Adrenal gland (tissue), 19 donors: ENCODE data around the gene M1AP. TPM values are rescaled to one million over a fixed set of nuclear protein-coding genes. Genes with fewer than 3 reads are reported as not detected.

Experiments used
- DNase-seq, 7 donors: peaks; one replicate each; pipeline ENCODE4 v3.0.0-alpha.2; 2019 to 2020
- H3K27ac ChIP-seq, 5 donors: fragments of 200-600 bp; sonication (generic) in 4 of 5; 1 replicate in 3 of 5; 2 replicates in 2 of 5; pipeline versions ENCODE4 v1.5.1 to v1.8.0; 2016 to 2020; ENCODE audit warnings: mild to moderate bottlenecking in 1 of 5
- H3K27me3 ChIP-seq: fragments of 200-600 bp; 2 replicates; pipeline ENCODE4 v1.8.0; 2021
- H3K36me3 ChIP-seq, 2 donors: fragments of 200-600 bp; replicated peaks in 1 of 2; 1 replicate in 1 of 2; 2 replicates in 1 of 2; pipeline versions ENCODE4 v1.5.1 to v1.8.0; 2018 to 2022
- H3K4me1 ChIP-seq, 2 donors: fragments of 200-600 bp; replicated peaks in 1 of 2; 1 replicate in 1 of 2; 2 replicates in 1 of 2; pipeline versions ENCODE4 v1.5.1 to v1.8.0; 2018 to 2021
- H3K4me3 ChIP-seq, 4 donors: fragments of 200-600 bp; sonication (generic) in 3 of 4; one replicate each; pipeline ENCODE4 v1.5.1; 2016 to 2018
- H3K9me3 ChIP-seq, 3 donors: fragments of 200-600 bp; sonication (generic) in 1 of 3; replicated peaks in 1 of 3; 1 replicate in 2 of 3; 2 replicates in 1 of 3; pipeline versions ENCODE4 v1.5.1 to v1.8.0; 2016 to 2021
- POLR2A ChIP-seq, 2 donors: fragments of 450-650 bp; IDR thresholded peaks; one replicate each; pipeline ENCODE4 v1.6.1; 2017; ENCODE audit warnings: antibody characterized with exemption in 2 of 2, mild to moderate bottlenecking in 2 of 2, moderate library complexity in 1 of 2
- WGBS, 4 donors: extraction: QIAGEN DNeasy Blood & Tissue Kit in 2 of 4; methylation state at CpG; one replicate each; pipeline versions ENCODE4 v1.1.5 to v1.1.7; 2013 to 2017; 5-methylcytosine and 5-hydroxymethylcytosine counted together
- intact Hi-C, 2 donors: fragments of 100-400 bp; cut with DNase I; formaldehyde crosslinking; loops; one replicate each; pipeline versions ENCODE4 v1.14.1 to v1.15.0; 2022 to 2023
- long read RNA-seq, 10 donors: library from polyadenylated mRNA in 3 of 10; unstranded in 2 of 10; stranded (forward) in 1 of 10; transcript quantifications; one replicate each; pipeline ENCODE4 v2.0.0 and lab custom pipeline, GENCODE V29; 2021 to 2026
- polyA plus RNA-seq, 3 donors: library from polyadenylated mRNA; stranded (reverse); fragments of 200-250 nt in 2 of 3; fragments of 350-450 nt in 1 of 3; fragmentation: Illumina TruSeq in 1 of 3; extraction: RNeasy Lipid Tissue Mini Kit (QIAGEN cat#74804) in 1 of 3; gene quantifications; one replicate each; pipeline ENCODE4 v1.2.3, GENCODE V29; 2013 to 2014
- total RNA-seq, 9 donors: library from RNA; depleted of rRNA in 4 of 9; stranded (reverse); fragments of >200 nt in 4 of 9; fragments of 120-200 nt in 1 of 9; fragmentation: NEBNext Ultra II Directional in 1 of 9; extraction: Animal tissue kit (Norgen Biotek cat#: 25700) in 1 of 9; gene quantifications; one replicate each; pipeline versions ENCODE4 v1.1.0 to v1.2.4, GENCODE V29; 2013 to 2023
- TF ChIP-seq, protein P1 (sequence below), 6 experiments: fragments of 450-650 bp in 4 of 6; fragments of 200-600 bp in 2 of 6; sonication (generic) in 1 of 6; IDR thresholded peaks; 1 replicate in 5 of 6; 2 replicates in 1 of 6; pipeline versions ENCODE4 v1.5.1 to v1.8.0; 2016 to 2021; ENCODE audit warnings: antibody characterized with exemption in 6 of 6, mild to moderate bottlenecking in 2 of 6, moderate library complexity in 1 of 6
- donor health status: healthy with polysubstance abuse.
- donor health status: Bipolar disorder and iron deficiency.
- donor health status: DM: yes; HTN: yes; CAD: no.
- donor health status: DM: no; HTN: no; CAD: no.
- donor health status: DM: no; HTN: no; CAD: no.
- donor health status: DM: yes; HTN: yes; CAD: no.

M1AP gene
- 1 to 10 TPM in 2 of 9 donors, under 1 TPM in 6, not detected in 1; 0.47 to 2.2 (median 0.88) TPM for total RNA-seq
- 1 to 10 TPM in 1 of 3 donors, under 1 TPM in 2; 0.55 to 1.3 (median 0.84) TPM for polyA plus RNA-seq
- long read RNA-seq, donor 1: 0 reads
- long read RNA-seq, donor 2: 0 reads
- long read RNA-seq, donor 3: 0 reads
- long read RNA-seq, donor 4: 0 reads
- long read RNA-seq, donor 5, partial matches to known transcripts: 0 of 1 reads
- long read RNA-seq, donor 5, other reads (novel, unspliced or antisense): 1 of 1 reads
- long read RNA-seq, donor 6: 0 reads
- long read RNA-seq, donor 7: 0 reads
- long read RNA-seq, donor 8: 0 reads
- long read RNA-seq, donor 9: 0 reads
- long read RNA-seq, donor 10: 0 reads

- Histone ChIP-seq H3K36me3 (no peaks in the 10 kb centered on the region), H3K4me1 (no peaks in the 10 kb centered on the region), H3K9me3 (no peaks in the 10 kb centered on the region), H3K27ac (no peak within 1 kb of the TSS), H3K27me3 (peaks cover 13% of the 10 kb centered on the region), H3K4me3 (peak within 1 kb of the TSS in 1 of 4 donors; percentile 37)
- TF ChIP-seq POLR2A (IDR thresholded peaks at IDR 0.05): no peak
- TF ChIP-seq, protein P1, sequence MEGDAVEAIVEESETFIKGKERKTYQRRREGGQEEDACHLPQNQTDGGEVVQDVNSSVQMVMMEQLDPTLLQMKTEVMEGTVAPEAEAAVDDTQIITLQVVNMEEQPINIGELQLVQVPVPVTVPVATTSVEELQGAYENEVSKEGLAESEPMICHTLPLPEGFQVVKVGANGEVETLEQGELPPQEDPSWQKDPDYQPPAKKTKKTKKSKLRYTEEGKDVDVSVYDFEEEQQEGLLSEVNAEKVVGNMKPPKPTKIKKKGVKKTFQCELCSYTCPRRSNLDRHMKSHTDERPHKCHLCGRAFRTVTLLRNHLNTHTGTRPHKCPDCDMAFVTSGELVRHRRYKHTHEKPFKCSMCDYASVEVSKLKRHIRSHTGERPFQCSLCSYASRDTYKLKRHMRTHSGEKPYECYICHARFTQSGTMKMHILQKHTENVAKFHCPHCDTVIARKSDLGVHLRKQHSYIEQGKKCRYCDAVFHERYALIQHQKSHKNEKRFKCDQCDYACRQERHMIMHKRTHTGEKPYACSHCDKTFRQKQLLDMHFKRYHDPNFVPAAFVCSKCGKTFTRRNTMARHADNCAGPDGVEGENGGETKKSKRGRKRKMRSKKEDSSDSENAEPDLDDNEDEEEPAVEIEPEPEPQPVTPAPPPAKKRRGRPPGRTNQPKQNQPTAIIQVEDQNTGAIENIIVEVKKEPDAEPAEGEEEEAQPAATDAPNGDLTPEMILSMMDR (IDR thresholded peaks at IDR 0.05): no peak
- DNase-seq: no peak
- 8 to 51% (median 12%) methylated on average over 3 to 45 of the region's 45 CpGs for WGBS, 4 donors
- intact Hi-C loops: no loop called here
These were observed at the start of gene M1AP for GRCh38 chr2:74648009-74648443. TSS of gene M1AP (minus strand) at chr2:74648330. CDS start at chr2:74640275, 8,055 bp downstream.

GRCh38 chr2:74696829-74697228 lies 48.7 kb upstream of the M1AP start:
- no peak overlapping the region for H3K4me3 ChIP-seq
- intact Hi-C loops: loop anchor here in 1 of 2 donors (5.0 kb wide), 1 partner anchor 175 kb away; no protein-coding TSS in a partner anchor
- H3K27me3 ChIP-seq: no peaks in the 10 kb centered on the region
- no peaks in the 10 kb centered on the region for H3K4me1 ChIP-seq
- 75 to 86% (median 76%) methylated on average over 2 of the region's 2 CpGs for WGBS, 4 donors
- TF ChIP-seq, protein P1 (IDR thresholded peaks at IDR 0.05): no peak
- TF ChIP-seq POLR2A (IDR thresholded peaks at IDR 0.05): no peak
- no peak overlapping the region for H3K27ac ChIP-seq
- H3K9me3 ChIP-seq: no peaks in the 10 kb centered on the region
- no peak for DNase-seq
- no peaks in the 10 kb centered on the region for H3K36me3 ChIP-seq

GRCh38 chr2:74695663-74696062 lies 47.5 kb upstream of the M1AP start:
- WGBS, 4 donors: 65 to 76% (median 70%) methylated on average over 4 of the region's 4 CpGs
- intact Hi-C loops: loop anchor here in 1 of 2 donors (5.0 kb wide), 1 partner anchor 177 kb away; no protein-coding TSS in a partner anchor
- no peaks in the 10 kb centered on the region for H3K36me3 ChIP-seq

DNA sequence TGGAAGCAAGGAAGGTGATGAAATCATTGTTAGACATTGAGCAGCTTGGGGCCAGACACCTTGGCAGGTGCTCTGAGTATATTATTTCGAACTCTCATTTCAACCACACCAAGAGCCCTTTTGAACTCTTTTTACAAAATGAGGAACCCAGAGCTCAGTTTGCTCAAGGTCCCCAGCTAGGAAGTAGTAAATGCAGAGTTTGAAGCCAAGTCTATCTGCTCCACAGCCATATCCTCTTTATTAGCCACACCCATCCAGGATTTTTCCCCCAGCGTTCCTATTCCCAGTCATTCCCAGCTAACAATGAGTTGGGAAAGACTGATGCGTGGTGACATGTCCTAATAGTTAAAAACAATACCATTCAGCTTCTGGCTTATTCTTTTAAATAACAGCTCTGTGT lies 46.2 kb upstream of the M1AP start:
- intact Hi-C loops: no loop called here
- Histone ChIP-seq H3K27me3 (no peaks in the 10 kb centered on the region), H3K4me1 (no peaks in the 10 kb centered on the region), H3K4me3 (no peak overlapping the region), H3K9me3 (no peaks in the 10 kb centered on the region), H3K27ac (no peak overlapping the region), H3K36me3 (no peaks in the 10 kb centered on the region)
- 59 to 66% (median 63%) methylated on average over 3 of the region's 3 CpGs for WGBS, 4 donors
- no peak for DNase-seq
- TF ChIP-seq POLR2A (IDR thresholded peaks at IDR 0.05): no peak
- TF ChIP-seq, protein P1 (IDR thresholded peaks at IDR 0.05): no peak

More at GRCh38 chr2:74695663-74696062, 47.5 kb upstream of the M1AP start:
- Histone ChIP-seq H3K4me1 (no peaks in the 10 kb centered on the region), H3K27me3 (no peaks in the 10 kb centered on the region), H3K27ac (no peak overlapping the region), H3K9me3 (no peaks in the 10 kb centered on the region), H3K4me3 (no peak overlapping the region)
- TF ChIP-seq POLR2A (IDR thresholded peaks at IDR 0.05): no peak
- TF ChIP-seq, protein P1 (IDR thresholded peaks at IDR 0.05): no peak
- DNase-seq: no peak
